Stimulated activated CD4-positive, alpha-beta T cell treated with anti-CD3 and anti-CD28 coated beads, Interleukin-4, amount 100 ng/mL, for 24 hours (primary cell): ENCODE results near the gene ZCCHC24.
"Not testable (repeated sequence)": the region's sequence is repeated elsewhere in the genome, so short reads cannot be mapped to it uniquely, and the experiment has no call there.

Experiments used
- DNase-seq: peaks from one replicate; pipeline ENCODE4 v3.0.0-alpha.2; 2020

Gene ZCCHC24

GRCh38 chr10:79340646-79341244 lies 104.7 kb downstream of the ZCCHC24 start:
- DNase-seq = no peak

DNA sequence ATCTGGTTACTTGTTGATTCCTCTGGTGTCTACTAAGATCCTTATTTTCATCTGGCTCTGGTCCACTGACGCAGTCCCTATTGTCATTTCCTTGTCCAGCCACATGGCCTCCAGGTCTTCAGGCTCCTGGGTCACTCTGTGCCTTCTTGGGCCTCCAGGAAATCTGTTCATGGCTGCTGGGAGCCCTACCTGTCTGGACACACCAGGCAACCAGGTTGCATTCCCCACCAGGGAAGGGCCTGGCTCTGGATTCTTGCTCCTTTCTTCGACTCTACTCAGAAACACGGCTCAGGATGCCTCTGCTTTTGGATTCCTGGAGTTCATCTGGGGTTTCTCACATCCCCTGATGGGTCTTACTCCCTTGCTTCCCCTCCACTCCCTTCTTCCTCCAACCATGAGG lies 106.2 kb downstream of the ZCCHC24 start:
- no peak for DNase-seq

DNA sequence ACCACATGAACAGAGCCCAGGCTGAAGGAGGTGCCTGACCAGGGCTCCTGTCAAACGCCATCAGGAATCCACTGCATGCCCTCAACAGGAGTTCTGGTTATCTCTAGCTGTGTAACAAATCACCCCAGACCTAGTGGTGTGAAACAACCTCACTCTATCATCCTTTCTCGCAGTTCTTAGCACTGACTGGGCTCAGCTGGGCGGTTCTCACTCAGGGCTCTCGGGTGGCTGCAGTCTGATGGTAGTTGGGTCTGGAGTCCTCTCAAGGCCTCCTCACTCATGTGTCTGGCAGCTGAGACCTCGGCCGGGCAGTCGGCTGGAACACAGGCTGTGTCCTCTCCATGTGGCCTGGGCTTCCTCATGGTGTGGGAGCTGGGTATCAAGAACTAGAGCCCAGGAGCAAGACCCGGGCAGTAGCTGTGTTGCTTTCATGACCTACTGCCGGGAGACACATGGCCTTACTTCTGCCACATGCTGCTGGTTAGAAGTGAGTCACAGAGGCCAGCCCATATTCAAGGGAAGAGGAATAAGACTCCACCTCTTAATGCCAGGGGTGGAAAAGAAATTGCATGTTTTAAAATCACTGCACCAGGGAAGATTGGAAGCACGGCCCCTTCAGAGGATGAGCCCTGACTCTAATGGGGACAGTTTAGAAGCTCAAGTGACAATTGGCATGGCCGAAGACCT lies 107.5 kb downstream of the ZCCHC24 start:
- not testable (repeated sequence) for DNase-seq

- no peak for DNase-seq
Observed at GRCh38 chr10:79336739-79337138, 108.7 kb downstream of the ZCCHC24 start.

DNA sequence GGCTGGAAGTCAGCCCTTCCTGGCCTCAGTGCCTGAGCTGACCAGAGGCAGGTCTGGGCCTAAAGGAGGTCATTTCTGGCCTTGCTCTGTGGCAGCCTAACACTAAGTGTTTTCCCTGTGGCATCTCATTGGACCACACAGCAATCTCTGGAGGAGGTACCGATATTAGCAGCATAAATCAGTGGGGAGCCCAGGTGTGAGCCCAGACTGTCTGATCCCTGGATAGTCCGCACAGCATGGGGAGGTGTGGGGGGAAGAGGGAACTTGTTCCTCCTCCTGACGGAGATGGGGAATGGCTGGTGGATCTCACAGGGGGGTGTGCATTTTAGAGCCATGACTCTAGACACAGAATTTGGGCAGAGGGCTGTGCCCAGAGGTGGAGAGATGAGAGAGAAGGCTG lies 109.1 kb downstream of the ZCCHC24 start:
- DNase-seq = no peak

DNA sequence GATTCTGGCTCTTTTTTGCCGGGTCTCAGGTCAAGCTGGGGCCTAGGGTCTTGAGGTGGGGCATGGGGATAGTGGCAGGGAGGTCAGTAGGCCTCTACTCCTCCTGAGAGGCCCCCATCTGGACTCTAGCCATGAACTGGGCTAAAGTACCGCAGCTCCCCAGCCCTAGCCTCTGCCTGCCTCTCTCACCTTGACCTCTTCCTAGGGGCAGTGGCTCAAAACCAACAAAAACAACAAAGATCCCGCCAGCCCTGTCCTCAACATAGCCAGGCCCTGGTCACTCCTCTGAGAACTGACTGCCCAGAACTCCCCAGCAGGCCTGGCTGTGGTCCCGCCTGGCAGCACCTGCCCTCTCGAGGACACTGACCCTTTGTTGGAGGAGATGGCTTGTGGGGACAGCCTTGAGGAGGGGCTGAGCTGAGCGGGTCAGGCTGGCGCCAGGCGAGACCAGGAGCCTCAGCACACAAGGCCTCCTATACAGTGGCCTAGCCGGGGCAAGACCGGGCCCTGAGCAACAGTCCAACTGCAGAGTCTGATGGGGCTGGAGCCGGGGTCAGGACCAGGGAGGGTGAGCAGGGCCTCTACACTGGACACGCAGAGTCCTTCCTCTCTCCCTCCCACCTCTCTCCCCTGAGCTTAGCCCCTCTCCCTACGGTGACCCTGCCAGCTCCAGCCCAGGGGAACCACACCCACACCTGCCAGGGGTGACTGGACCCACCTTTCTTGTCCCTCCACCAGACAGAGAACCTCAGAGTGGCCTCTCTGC lies 109.8 kb downstream of the ZCCHC24 start:
- no peak for DNase-seq

DNA sequence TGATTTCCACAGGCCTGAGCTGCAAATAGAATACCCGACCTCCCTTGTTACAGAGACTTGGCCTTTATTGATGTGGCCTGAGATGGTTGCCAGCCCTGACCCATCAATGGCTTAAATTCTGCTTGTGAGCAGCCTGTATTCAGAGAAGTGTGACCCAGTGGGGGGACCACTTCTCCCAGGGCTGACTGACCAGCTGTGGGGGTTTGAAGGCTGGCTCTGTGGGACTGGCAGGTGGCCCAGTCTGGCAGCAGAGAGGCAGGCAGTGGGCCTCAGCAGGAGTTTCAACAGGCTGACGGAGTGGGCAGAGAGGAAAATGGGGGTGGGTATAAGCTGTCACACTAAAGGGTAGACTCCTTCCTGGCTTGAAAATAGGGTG lies 110.3 kb downstream of the ZCCHC24 start:
- DNase-seq = no peak

DNA sequence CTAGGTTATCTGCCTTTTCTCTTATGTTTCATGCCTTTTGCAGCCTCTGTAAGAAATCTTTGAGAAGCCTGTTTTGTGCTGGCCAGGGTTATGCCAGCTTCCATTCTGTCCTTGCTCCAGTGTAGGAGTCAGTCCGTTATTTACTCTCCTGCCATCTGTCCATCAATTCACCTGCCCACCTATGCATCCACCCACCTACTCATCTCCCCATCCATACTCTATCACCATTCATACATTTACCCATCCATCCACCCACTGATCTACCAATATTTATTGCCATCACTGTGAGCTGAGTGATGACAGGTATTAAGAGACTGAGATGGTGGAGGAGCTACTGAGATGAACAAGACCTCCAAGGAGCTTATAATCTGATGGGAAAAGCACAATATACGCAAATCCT lies 110.9 kb downstream of the ZCCHC24 start:
- DNase-seq = no peak

- peak; percentile 20 for DNase-seq
Observed at GRCh38 chr10:79333513-79333912, 111.9 kb downstream of the ZCCHC24 start.

DNA sequence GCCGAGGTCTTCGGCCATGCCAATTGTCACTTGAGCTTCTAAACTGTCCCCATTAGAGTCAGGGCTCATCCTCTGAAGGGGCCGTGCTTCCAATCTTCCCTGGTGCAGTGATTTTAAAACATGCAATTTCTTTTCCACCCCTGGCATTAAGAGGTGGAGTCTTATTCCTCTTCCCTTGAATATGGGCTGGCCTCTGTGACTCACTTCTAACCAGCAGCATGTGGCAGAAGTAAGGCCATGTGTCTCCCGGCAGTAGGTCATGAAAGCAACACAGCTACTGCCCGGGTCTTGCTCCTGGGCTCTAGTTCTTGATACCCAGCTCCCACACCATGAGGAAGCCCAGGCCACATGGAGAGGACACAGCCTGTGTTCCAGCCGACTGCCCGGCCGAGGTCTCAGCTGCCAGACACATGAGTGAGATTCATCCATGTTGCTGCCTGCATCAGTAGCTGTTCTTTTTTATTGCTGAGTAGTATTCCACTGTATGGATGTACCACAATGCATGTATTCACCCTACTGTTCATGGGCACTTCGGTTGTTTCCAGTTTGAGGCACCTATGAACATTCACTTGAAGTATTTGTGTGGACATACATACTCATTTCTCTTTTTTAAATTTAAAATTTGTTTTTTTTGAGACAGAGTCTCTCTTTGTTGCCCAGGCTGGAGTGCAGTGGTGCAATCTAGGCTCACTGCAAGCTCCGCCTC lies 112.7 kb downstream of the ZCCHC24 start:
- DNase-seq = not testable (repeated sequence)
